ENCODE results near the gene ASAH2B.
"Not testable (repeated sequence)": the region's sequence is repeated elsewhere in the genome, so short reads cannot be mapped to it uniquely, and the experiment has no call there.

ASAH2B gene

DNA sequence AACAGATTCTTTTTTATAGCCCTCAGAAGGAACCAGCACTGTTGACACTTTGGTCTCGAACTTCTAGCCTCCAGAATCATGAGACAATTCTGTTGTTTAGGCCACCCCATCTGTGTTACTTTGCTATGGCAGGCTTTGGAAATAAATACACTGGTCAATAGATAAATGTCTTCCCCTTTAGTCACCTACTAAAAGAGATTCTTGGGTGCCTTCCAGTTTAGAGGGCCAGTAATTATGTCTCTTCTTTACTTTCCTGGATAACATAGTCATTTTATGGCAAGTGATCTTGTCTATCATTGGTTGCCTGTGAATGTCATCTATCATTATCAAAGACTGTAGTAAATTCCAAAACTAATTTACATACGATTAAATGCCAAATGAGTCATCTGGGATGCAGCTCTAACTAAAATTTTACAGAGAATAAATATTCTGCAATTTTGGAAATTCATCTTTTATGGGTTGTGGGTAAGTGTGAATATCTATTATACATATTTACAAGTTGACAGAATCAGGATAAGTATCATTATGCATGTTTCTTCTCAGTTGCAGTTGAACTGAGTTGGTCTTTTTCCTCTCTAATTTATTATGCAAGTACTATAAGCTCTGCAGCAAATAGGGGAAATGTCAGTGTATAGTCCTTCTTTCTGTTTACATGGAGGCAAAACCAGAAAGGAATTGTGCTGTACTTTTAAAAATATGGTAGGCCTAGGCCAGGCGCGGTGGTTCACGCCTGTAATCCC is 27.2 kb downstream of the ASAH2B start:
- H3K9ac ChIP-seq (ENCODE audit: low read depth, low read length); H3K4me3 ChIP-seq (ENCODE audit: low read length); H3K27me3 ChIP-seq (ENCODE audit: control insufficient read depth, insufficient read depth, low read length); H3K4me1 ChIP-seq (ENCODE audit: control insufficient read depth, insufficient read depth, low read length); H3K9me3 ChIP-seq (replicated peaks; ENCODE audit: low read length); H3K4me2 ChIP-seq (ENCODE audit: low read length); H3K36me3 ChIP-seq (ENCODE audit: insufficient read depth, low read length): not testable (repeated sequence)

DNA sequence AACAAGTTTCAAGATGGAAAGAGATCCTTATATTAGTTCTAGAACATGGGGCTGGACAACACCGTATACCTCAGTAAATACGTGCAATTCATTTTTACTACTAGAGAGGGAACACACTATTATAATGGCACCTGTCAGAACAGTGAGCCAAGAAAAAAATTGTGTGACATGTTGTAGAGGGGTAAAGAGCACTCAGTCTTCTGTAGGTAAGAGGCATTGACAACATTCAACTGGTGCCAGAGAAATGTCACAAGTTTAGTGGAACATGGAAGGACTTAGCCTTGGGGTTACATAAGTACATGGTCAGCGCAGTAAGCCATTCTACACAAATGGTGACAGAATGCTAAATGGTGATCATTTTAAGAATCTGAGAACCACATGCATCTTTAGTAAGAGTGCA is 32.3 kb downstream of the ASAH2B start:
- H3K36me3 ChIP-seq (ENCODE audit: insufficient read depth, low read length); H3K4me1 ChIP-seq (ENCODE audit: control insufficient read depth, insufficient read depth, low read length); H3K9me3 ChIP-seq (replicated peaks; ENCODE audit: low read length); H3K4me2 ChIP-seq (ENCODE audit: low read length); H3K9ac ChIP-seq (ENCODE audit: low read depth, low read length); H3K4me3 ChIP-seq (ENCODE audit: low read length); H3K27me3 ChIP-seq (ENCODE audit: control insufficient read depth, insufficient read depth, low read length): not testable (repeated sequence)

- H3K9me3 ChIP-seq (replicated peaks; ENCODE audit: low read length); H3K4me2 ChIP-seq (ENCODE audit: low read length); H3K27me3 ChIP-seq (ENCODE audit: control insufficient read depth, insufficient read depth, low read length); H3K9ac ChIP-seq (ENCODE audit: low read depth, low read length); H3K4me3 ChIP-seq (ENCODE audit: low read length); H3K36me3 ChIP-seq (ENCODE audit: insufficient read depth, low read length); H3K4me1 ChIP-seq (ENCODE audit: control insufficient read depth, insufficient read depth, low read length): not testable (repeated sequence)
Measured at GRCh38 chr10:50774868-50775267, 35.1 kb downstream of the ASAH2B start.

- not testable (repeated sequence) for H3K36me3 ChIP-seq (ENCODE audit: insufficient read depth, low read length); H3K4me3 ChIP-seq (ENCODE audit: low read length); H3K4me1 ChIP-seq (ENCODE audit: control insufficient read depth, insufficient read depth, low read length); H3K27me3 ChIP-seq (ENCODE audit: control insufficient read depth, insufficient read depth, low read length); H3K4me2 ChIP-seq (ENCODE audit: low read length); H3K9ac ChIP-seq (ENCODE audit: low read depth, low read length); H3K9me3 ChIP-seq (replicated peaks; ENCODE audit: low read length)
Measured at GRCh38 chr10:50780036-50780435, 40.3 kb downstream of the ASAH2B start.

DNA sequence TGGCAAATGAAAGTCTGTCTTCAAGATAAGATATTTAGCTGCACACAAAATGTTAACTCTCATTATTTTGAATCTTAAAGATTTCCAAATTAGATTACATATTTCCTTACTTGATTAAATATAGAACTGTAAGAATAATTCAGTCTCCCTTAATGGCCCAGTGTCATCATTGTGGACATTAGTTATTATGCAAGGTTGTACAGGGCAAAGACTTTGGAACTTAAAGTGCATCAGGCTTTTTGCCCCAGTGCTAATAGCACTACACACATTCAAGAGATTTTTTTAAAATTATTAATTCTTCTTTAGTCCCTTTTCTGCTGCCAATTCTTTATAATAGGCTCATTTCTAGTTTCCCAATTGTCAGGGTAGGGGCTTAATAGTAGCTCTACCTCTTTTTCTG is 42.3 kb downstream of the ASAH2B start:
- not testable (repeated sequence) for H3K4me1 ChIP-seq (ENCODE audit: control insufficient read depth, insufficient read depth, low read length); H3K9me3 ChIP-seq (replicated peaks; ENCODE audit: low read length); H3K9ac ChIP-seq (ENCODE audit: low read depth, low read length); H3K4me3 ChIP-seq (ENCODE audit: low read length); H3K4me2 ChIP-seq (ENCODE audit: low read length); H3K27me3 ChIP-seq (ENCODE audit: control insufficient read depth, insufficient read depth, low read length); H3K36me3 ChIP-seq (ENCODE audit: insufficient read depth, low read length)

- H3K4me3 ChIP-seq (ENCODE audit: low read length); H3K27me3 ChIP-seq (ENCODE audit: control insufficient read depth, insufficient read depth, low read length); H3K36me3 ChIP-seq (ENCODE audit: insufficient read depth, low read length); H3K9ac ChIP-seq (ENCODE audit: low read depth, low read length); H3K4me2 ChIP-seq (ENCODE audit: low read length); H3K4me1 ChIP-seq (ENCODE audit: control insufficient read depth, insufficient read depth, low read length); H3K9me3 ChIP-seq (replicated peaks; ENCODE audit: low read length): not testable (repeated sequence)
Measured at GRCh38 chr10:50787962-50788361, 48.2 kb downstream of the ASAH2B start.

- Histone ChIP-seq H3K27me3 (ENCODE audit: control insufficient read depth, insufficient read depth, low read length) (peaks cover 3% of the 10 kb centered on the region), H3K4me2 (ENCODE audit: low read length) (no peak overlapping the region), H3K36me3 (ENCODE audit: insufficient read depth, low read length) (no peaks in the 10 kb centered on the region), H3K9ac (ENCODE audit: low read depth, low read length) (no peak overlapping the region), H3K4me3 (ENCODE audit: low read length) (no peak overlapping the region), H3K4me1 (ENCODE audit: control insufficient read depth, insufficient read depth, low read length) (no peaks in the 10 kb centered on the region), H3K9me3 (replicated peaks; ENCODE audit: low read length) (no peaks in the 10 kb centered on the region)
Measured at GRCh38 chr10:50788951-50789945, 49.5 kb downstream of the ASAH2B start.

DNA sequence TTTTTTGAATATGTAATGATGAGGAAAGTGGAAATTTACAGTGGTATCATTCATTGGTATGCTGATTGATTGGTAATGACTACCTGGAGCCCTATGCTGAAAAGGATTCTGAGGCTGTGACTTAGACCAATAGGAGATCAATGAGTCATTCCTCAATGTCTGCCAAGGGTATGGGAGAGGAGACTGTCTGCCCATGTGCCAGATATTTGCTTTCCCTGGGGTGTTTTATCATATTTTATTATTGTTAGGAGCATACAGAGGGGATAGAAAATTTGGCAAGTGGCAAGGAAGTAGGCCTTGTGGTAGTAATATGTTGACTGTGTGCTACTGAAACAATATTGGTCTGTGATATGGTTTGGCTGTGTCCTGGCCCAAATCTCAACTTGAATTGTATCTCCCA is 54.8 kb downstream of the ASAH2B start:
- Histone ChIP-seq H3K4me2 (ENCODE audit: low read length) (no peak overlapping the region), H3K27me3 (ENCODE audit: control insufficient read depth, insufficient read depth, low read length) (peaks cover 8% of the 10 kb centered on the region), H3K36me3 (ENCODE audit: insufficient read depth, low read length) (no peaks in the 10 kb centered on the region), H3K9ac (ENCODE audit: low read depth, low read length) (no peak overlapping the region), H3K4me3 (ENCODE audit: low read length) (no peak overlapping the region), H3K4me1 (ENCODE audit: control insufficient read depth, insufficient read depth, low read length) (no peaks in the 10 kb centered on the region), H3K9me3 (replicated peaks; ENCODE audit: low read length) (no peaks in the 10 kb centered on the region)

GRCh38 chr10:50796693-50797092 is 57.0 kb downstream of the ASAH2B start:
- no peak overlapping the region for H3K4me2 ChIP-seq (ENCODE audit: low read length)
- H3K9me3 ChIP-seq (replicated peaks; ENCODE audit: low read length) = no peaks in the 10 kb centered on the region
- H3K27me3 ChIP-seq (ENCODE audit: control insufficient read depth, insufficient read depth, low read length) = peaks cover 13% of the 10 kb centered on the region
- H3K36me3 ChIP-seq (ENCODE audit: insufficient read depth, low read length) = no peaks in the 10 kb centered on the region
- no peak overlapping the region for H3K4me3 ChIP-seq (ENCODE audit: low read length)
- no peak overlapping the region for H3K9ac ChIP-seq (ENCODE audit: low read depth, low read length)
- H3K4me1 ChIP-seq (ENCODE audit: control insufficient read depth, insufficient read depth, low read length) = no peaks in the 10 kb centered on the region

GRCh38 chr10:50798297-50798696 is 58.6 kb downstream of the ASAH2B start:
- Histone ChIP-seq H3K4me3 (ENCODE audit: low read length) (no peak overlapping the region), H3K4me2 (ENCODE audit: low read length) (no peak overlapping the region), H3K9me3 (replicated peaks; ENCODE audit: low read length) (no peaks in the 10 kb centered on the region), H3K36me3 (ENCODE audit: insufficient read depth, low read length) (no peaks in the 10 kb centered on the region), H3K27me3 (ENCODE audit: control insufficient read depth, insufficient read depth, low read length) (peaks cover 13% of the 10 kb centered on the region), H3K4me1 (ENCODE audit: control insufficient read depth, insufficient read depth, low read length) (no peaks in the 10 kb centered on the region), H3K9ac (ENCODE audit: low read depth, low read length) (no peak overlapping the region)

DNA sequence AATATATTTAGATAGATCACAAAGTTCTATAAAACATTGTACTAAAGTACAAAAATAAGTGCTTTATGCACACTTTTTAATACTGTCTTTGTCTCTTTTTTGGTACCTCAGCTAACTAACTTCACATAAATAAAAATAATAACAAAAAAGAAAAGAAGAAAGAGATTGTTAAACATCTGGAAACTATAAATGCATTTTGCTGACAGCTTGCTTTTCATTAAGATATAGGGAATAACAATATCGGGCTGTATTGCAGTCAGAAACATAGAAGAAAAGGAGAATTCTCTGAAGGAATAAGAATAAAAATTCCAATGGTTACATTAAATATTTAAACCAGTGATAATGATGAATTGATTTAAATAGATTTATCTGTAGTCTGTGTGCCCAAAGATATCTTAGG is 59.9 kb downstream of the ASAH2B start:
- no peak overlapping the region for H3K9ac ChIP-seq (ENCODE audit: low read depth, low read length)
- H3K9me3 ChIP-seq (replicated peaks; ENCODE audit: low read length) = no peaks in the 10 kb centered on the region
- H3K27me3 ChIP-seq (ENCODE audit: control insufficient read depth, insufficient read depth, low read length) = peaks cover 13% of the 10 kb centered on the region
- no peak overlapping the region for H3K4me3 ChIP-seq (ENCODE audit: low read length)
- no peaks in the 10 kb centered on the region for H3K4me1 ChIP-seq (ENCODE audit: control insufficient read depth, insufficient read depth, low read length)
- H3K36me3 ChIP-seq (ENCODE audit: insufficient read depth, low read length) = no peaks in the 10 kb centered on the region
- H3K4me2 ChIP-seq (ENCODE audit: low read length) = no peak overlapping the region

Measured in skeletal muscle satellite cell (primary cell).